GM18858 (cell line): ENCODE results near the gene RSPRY1.

Experiments
- ATAC-seq: cut with Tn5 transposase; IDR thresholded peaks from one replicate; pipeline ENCODE4 v1.9.1; 2021; ENCODE audit not compliant: unreplicated experiment

The RSPRY1 gene

DNA sequence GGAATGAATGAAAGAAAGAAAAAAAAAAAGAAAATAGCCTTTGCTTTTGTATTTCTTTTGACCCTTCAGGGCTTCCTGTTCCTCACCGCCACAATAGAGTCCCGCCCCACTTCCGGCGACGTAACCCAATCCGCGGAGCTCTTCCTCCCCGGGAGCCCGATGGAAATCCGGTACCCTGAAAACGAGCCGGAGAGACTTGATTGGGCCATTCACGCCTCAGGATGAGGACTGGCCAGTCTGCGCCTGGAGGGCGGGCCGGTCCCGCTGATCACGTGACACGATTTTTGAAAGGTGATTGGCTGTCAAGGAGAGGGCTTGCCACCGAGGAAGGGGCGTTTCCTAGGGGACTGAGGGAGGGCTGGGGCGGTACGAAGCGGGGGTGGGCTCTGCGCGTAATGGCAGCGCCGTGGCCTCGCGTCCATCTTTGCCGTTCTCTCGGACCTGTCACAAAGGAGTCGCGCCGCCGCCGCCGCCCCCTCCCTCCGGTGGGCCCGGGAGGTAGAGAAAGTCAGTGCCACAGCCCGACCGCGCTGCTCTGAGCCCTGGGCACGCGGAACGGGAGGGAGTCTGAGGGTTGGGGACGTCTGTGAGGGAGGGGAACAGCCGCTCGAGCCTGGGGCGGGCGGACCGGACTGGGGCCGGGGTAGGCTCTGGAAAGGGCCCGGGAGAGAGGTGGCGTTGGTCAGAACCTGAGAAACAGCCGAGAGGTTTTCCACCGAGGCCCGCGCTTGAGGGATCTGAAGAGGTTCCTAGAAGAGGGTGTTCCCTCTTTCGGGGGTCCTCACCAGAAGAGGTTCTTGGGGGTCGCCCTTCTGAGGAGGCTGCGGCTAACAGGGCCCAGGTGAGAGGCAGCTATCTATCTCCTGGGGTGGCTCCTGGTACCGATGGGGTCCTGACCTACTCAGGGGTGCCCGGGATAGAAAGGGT is at the start of gene RSPRY1, which contains the start of gene PSME3IP1:
Gene RSPRY1 (plus strand): TSS at position 385 of the 927 bp plus-strand sequence. CDS start 18,330 bp downstream, outside the sequence.
Gene PSME3IP1 (minus strand): TSS at position 95 of the 927 bp plus-strand sequence. CDS start 12,185 bp downstream, outside the sequence.
- ATAC-seq: peak; percentile 74

DNA sequence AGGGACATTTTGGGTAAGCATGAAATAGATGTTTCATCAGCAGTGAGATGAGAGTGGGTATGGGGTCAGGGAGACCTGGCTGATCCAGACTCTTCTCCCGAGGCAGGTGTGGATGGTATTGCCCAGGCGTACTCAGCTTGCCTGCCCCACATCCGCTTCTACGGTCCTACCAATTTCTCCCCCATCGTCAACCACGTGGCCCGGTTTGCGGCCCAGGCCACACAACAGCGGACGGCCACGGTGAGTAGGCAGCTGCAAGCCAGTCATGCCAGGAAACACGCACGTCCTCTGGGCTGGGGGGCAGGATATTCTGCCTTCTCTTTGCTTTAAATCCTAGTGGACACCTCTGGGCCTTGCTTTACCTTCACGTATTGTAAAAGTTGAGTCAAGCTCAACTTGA is 49.1 kb upstream of the RSPRY1 start:
- no peak for ATAC-seq

GRCh38 chr16:57137566-57138273 is 48.4 kb upstream of the RSPRY1 start:
- ATAC-seq: no peak

- ATAC-seq: no peak
These were observed 47.7 kb upstream of the RSPRY1 start for GRCh38 chr16:57138281-57138935.

DNA sequence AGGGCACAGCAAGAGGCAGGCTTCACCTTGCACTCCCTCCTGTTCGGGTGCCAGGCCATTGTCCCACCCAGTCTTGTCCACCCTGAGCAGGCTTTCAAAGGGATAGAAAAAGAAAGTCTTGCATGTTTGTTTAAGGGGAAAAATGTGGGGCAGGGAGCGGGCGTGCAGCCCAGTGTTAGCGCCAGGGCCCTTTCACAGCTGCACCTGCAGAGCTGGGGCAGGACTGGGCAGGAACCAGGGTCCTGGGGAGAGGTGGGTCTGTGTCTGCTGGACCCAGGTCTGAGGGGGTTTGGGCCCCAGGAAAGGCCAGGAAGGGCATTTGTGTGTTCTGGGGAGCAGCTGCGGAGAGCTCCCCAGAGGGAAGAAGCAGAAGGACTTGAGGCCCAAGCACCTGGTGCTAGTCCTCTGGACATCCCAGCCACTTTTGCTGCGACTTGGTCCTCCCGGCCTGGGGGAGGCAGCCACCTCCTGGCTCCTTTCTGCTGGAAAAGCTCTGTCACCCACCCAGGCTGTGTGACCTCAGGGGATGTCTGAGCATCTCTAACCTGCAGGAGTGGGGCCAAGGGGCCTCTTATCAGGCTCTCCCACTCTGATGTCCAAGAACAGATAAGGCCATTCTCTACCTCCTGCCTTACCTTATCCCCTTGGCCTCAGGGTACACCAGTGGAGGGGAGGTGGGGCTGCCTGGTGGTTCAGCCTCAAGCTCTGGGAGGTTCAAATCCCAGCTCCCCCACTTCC is 45.0 kb upstream of the RSPRY1 start:
- no peak for ATAC-seq

- ATAC-seq: no peak
These were observed 44.1 kb upstream of the RSPRY1 start for GRCh38 chr16:57141822-57142631.

DNA sequence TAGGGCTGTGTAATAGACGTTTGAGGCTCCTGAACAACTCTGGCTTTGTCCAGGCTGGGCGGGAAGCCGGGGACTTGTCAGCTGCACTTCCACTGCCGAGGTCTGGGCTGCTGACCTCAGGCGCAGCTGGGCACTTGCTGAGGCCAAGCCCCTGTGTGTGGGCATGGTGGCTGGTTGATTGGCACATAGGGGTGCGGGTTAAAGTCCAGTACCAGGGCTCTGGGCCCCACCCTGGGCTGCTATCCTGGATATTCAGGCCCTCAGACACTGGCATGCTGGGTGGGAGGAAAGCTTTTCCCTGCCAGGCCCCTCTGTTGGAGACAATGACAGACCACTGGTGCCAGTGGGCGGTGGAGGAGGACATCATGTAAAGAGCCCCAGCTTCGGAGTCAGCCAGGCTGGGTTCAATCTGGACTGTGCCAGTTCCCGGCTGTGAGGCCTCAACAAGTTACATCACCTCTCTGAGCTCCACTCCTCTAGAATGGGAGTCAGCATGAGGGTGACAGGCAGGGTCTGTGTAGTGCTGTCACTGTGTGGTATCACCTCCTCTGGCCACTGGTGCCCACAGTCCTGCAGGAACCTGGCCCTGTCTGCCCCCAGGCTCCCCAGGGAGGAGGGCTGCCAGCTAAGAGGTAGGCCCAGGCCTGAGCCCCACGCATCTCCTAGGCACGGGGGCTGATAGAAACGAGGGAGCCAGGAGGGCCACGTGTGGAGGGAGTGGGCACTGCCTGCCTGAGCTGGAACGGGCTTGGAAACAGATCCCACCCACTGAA is 42.8 kb upstream of the RSPRY1 start:
- no peak for ATAC-seq

GRCh38 chr16:57144027-57144426 is 42.1 kb upstream of the RSPRY1 start:
- ATAC-seq: no peak

- no peak for ATAC-seq
These were observed 40.8 kb upstream of the RSPRY1 start for GRCh38 chr16:57145046-57146021.

DNA sequence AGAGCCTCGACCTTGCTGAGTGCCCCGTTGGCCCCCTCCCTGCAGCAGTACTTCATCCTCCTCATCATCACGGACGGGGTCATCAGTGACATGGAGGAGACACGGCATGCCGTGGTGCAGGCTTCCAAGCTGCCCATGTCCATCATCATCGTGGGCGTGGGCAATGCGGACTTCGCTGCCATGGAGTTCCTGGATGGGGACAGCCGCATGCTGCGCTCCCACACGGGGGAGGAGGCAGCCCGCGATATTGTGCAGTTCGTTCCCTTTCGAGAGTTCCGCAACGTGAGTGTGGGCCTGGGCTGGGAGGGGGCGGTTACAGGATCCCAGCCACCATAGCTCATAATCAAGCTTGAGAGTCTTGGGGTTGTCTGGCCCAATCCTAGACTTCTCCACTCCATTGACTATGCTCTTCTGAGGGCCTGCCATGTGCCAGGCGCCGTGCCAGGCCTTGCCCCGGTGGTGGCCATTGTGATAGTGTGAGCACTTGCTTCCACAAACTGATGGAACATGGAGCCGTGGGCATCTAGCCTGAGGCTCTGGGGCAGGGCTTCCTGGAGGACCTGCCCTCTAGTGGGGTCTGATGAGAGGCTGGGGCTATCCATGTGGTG is 40.0 kb upstream of the RSPRY1 start:
- ATAC-seq: no peak

GRCh38 chr16:57146735-57147134 is 39.4 kb upstream of the RSPRY1 start:
- ATAC-seq: no peak

- no peak for ATAC-seq
These were observed 38.5 kb upstream of the RSPRY1 start for GRCh38 chr16:57147381-57148221.

- ATAC-seq: no peak
These were observed 37.6 kb upstream of the RSPRY1 start for GRCh38 chr16:57148481-57148880.

GRCh38 chr16:57149391-57149790 is 36.7 kb upstream of the RSPRY1 start:
- no peak for ATAC-seq

- no peak for ATAC-seq
These were observed 35.3 kb upstream of the RSPRY1 start for GRCh38 chr16:57150682-57151330.

- no peak for ATAC-seq
These were observed 34.8 kb upstream of the RSPRY1 start for GRCh38 chr16:57151369-57151768.
